Nucleus accumbens (tissue), 56 donors: ENCODE results near the gene NEUROG1.
"Not testable (repeated sequence)": the region's sequence is repeated elsewhere in the genome, so short reads cannot be mapped to it uniquely, and the experiment has no call there.

Experiments used
- DNase-seq, 56 donors: peaks; one replicate each; lab custom pipeline; 2025; lab: John Stamatoyannopoulos, UW

The NEUROG1 gene

GRCh38 chr5:135502836-135503520, 32.8 kb downstream of the NEUROG1 start:
- no peak for DNase-seq

GRCh38 chr5:135501965-135502364, 33.8 kb downstream of the NEUROG1 start:
- no peak for DNase-seq

DNA sequence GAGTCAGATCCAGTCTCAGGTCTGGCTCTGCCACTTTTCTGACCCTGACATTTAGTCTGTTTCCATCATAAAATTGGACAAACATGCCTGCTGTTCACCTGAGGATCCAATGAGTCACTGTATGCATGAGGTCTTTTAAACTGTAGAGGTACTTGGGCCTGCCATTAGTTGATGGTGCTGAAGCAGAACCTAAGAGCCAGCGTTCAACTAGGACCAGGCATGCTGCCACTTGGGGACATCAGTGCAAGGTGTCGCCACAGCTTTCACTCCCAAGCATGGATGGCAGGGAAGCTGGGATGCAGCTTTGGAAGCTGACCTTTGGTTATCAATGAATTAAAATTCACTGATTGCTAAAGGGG, 37.1 kb downstream of the NEUROG1 start:
- DNase-seq, result no peak

GRCh38 chr5:135497971-135498636, 37.7 kb downstream of the NEUROG1 start:
- no peak for DNase-seq

DNA sequence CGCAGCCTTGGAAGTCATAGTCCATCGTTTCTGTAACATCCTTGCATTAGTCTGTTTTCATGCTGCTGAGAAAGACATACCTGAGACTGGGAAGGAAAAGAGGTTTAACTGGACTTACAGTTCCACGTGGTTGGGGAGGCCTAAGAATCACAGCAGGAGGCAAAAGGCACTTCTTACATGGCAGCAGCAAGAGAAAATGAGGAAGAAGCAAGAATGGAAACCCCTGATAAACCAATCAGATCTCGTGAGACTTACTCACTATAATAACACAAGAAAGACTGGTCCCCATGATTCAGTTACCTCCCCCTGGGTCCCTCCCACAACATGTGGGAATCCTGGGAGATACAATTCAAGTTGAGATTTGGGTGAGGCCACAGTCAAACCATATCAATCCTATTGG, 40.2 kb downstream of the NEUROG1 start:
- not testable (repeated sequence) for DNase-seq

- DNase-seq, result no peak
Observed at GRCh38 chr5:135494196-135494595, 41.6 kb downstream of the NEUROG1 start.

DNA sequence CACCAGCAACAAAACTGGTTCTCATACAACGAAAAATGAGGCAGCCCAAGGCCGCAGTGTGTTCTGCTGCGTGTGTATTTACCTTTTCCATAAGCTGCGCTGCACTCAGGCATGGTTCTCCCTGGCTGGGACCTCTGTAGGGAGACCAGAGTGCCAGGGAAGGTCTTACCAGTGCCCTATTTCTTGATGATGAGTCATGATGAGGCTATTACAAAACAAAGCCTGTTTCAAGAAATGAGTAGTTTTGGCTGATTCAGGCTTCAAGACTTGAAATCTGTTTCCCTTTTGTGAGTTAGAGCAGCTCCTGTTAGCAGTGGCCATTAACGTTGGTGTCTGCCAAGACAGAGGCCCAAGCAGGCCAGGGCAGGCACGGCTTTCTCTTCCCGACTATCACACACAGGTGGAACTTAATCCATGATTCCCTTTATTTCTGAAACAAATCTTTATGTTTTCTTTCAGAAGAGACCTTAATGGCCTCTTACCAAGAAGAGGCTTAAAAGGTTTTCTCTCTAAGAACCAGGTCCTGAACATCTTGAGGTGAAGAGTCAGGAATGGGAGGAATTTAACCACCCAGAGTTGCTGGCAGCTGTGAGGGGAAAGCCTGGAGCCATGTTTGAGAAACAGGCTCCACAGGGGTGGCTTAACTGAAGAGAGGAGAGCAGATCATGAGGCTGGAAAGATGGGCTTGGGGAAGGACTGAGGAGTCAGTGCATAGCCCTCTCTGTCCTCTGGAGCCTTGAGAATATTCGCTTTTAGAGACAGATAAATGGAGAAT, 42.2 kb downstream of the NEUROG1 start:
- peak in 2 of 56 donors; percentile 3 to 5 for DNase-seq

DNA sequence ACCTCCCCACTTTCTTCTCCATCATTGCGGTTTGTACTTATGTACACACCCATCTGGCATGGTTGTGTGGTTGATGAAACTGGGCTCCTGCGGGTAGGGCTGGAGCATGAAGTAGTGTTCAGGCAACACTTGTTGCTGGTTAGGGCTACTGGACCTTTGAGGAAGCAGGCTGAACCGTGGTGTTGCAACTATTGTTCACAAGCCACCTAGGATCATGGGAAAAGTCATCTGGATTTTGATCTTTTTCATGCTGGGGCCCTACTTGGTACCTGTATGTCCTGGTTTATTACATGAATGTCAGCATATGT, 43.5 kb downstream of the NEUROG1 start:
- DNase-seq, result no peak

GRCh38 chr5:135491552-135492318, 44.0 kb downstream of the NEUROG1 start:
- no peak for DNase-seq

GRCh38 chr5:135491038-135491551, 44.7 kb downstream of the NEUROG1 start:
- no peak for DNase-seq

- no peak for DNase-seq
Observed at GRCh38 chr5:135490245-135491037, 45.3 kb downstream of the NEUROG1 start.

GRCh38 chr5:135489466-135490244, 46.1 kb downstream of the NEUROG1 start:
- DNase-seq, result no peak

- peak in 38 of 56 donors; percentile 5 to 70 (median 36) for DNase-seq
Observed at GRCh38 chr5:135488727-135489465, 46.9 kb downstream of the NEUROG1 start.

DNA sequence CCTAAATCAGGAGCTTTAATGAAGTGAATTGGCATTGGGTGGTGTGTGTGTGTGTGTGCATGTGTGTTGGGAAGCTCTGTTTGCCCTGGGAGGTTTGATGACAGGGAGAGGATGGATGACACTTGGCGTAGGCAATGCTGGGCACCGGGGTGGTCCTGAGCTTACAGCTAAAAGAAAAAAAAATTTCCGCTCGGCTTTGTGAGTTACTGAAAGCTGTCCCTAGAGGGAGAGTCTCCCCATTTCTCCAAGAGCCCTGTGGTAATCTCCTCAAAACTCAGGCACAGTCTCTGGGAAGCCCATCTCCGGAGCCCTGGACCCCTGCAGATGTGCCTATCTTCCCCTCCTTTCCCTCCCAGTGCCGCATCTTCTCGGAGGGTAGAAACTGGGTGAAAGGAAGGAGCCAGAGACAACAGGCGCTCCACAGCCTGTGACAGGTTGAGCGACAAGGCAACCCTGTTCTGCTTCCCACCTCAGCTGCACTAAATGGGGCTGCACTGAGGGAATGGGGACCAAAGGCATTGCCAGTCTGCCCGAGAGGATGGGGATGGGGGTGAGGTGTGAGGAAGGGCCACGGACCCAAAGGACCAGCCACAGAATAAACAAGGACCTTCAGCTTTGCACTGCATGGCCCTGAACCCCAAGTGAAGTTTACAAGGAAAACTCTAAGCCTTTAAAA, 47.8 kb downstream of the NEUROG1 start:
- DNase-seq, result no peak

- DNase-seq, result no peak
Observed at GRCh38 chr5:135487037-135487395, 48.7 kb downstream of the NEUROG1 start.

GRCh38 chr5:135486131-135487036, 49.4 kb downstream of the NEUROG1 start:
- DNase-seq, result no peak

DNA sequence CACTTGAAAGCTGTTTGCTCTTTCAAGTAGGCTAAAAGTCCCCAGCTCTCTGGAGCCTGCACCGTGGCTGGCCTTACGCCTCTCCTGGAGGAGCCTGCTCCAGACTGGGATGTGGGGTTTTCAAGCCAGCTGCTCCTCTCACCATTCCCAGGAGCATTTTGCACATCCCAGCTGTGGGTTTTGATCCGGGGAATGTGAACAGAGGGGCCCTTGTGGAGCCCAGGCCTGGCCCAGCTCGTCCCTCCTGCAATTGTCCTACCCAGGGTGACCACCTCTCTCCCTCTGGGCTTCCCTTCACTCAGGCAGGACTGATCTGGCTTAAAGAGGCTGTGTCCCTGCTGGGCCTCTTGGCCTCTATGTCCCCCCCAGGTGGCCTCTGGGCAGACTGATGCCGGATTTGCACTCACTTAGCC, 51.1 kb downstream of the NEUROG1 start:
- no peak for DNase-seq
